HFFc6 (cell line): ENCODE results near the gene CACHD1. TPM values are rescaled to one million over a fixed set of nuclear protein-coding genes. Genes with fewer than 3 reads are reported as not detected.

Experiments used
- DNase-seq: peaks from one replicate; pipeline ENCODE4 v3.0.0-alpha.2; 2018
- H3K27ac Mint-ChIP-seq: 2 replicates; pipeline ENCODE4 v1.8.0; 2020; ENCODE audit warnings: mild to moderate bottlenecking, mixed read lengths
- H3K27me3 Mint-ChIP-seq: 2 replicates; pipeline ENCODE4 v1.8.0; 2021; ENCODE audit warnings: mild to moderate bottlenecking, moderate library complexity, mixed read lengths; ENCODE audit not compliant: insufficient read depth
- H3K36me3 Mint-ChIP-seq: 2 replicates; pipeline ENCODE4 v1.8.0; 2021; ENCODE audit warnings: low read depth, mixed read lengths
- H3K4me1 Mint-ChIP-seq: 2 replicates; pipeline ENCODE4 v1.8.0; 2020; ENCODE audit warnings: low read depth, mixed read lengths
- H3K4me3 Mint-ChIP-seq: 2 replicates; pipeline ENCODE4 v1.8.0; 2020; ENCODE audit warnings: mild to moderate bottlenecking, moderate library complexity, mixed read lengths
- H3K9me3 Mint-ChIP-seq: 2 replicates; pipeline ENCODE4 v1.8.0; 2020; ENCODE audit warnings: mild to moderate bottlenecking, mixed read lengths
- CTCF ChIP-seq: fragments of 200-600 bp; sonication (generic); IDR thresholded peaks from 2 replicates; pipeline ENCODE4 v1.5.0; 2021; ENCODE audit warnings: antibody characterized with exemption, mild to moderate bottlenecking
- total RNA-seq, 6 experiments: library from RNA; stranded (reverse); fragmentation: NEBNext Ultra II Directional; extraction: Animal tissue kit (Norgen Biotek cat#: 25700); gene quantifications; 2 replicates in 1 of 6; 3 replicates in 5 of 6; pipeline ENCODE4 v1.2.3, GENCODE V29; 2021

CACHD1 gene
- total RNA-seq, 6 experiments from 2014 or later: 3.9 to 5.5 (median 5.1) TPM

DNA sequence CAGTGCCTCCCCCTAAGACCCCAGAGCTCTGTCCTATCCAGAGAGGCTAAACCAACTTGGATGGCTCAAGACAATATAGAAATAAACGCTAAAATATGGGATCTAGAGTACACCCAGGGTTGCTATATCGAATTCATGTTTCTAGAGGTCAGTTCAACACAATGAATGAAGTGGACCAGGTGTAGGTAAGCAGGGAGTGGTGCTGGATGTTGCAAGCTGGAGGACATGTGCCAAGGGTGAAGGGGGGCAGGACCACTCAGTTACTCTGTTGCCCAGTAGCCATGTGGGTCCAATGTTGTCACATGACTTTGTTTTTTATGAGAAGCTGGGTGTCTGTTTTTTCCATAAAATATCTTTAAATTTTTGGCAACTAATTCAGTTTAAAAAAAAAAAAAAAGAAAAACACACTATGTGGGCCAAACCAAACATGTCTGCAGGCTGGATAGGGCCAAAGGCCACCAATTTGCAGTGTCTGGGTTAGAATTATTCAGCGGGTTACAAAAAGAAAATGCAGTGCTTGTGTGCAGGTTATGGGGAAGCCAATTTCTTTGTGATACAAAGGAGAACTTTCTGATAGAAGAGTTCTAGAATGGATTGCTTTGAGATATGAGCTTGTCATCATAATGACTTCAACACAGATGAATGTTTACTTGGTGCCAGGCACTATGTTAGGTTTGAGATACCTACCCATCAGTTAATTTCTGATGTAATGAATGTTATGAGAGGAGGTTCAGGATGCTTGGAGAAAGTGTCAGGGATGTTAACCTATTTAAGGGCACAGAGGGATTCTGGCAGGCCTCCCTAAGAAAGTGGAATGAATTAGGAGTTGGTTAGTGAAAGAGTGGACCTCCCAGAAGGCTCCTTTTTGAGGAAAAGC lies 8.9 kb downstream of the CACHD1 start:
- no peak for DNase-seq
- no peaks in the 10 kb centered on the region for H3K9me3 Mint-ChIP-seq
- peaks cover 3% of the 10 kb centered on the region; the same call in 1 of the 2 replicates for H3K27me3 Mint-ChIP-seq
- H3K27ac Mint-ChIP-seq: no peak overlapping the region
- no peak overlapping the region for H3K4me3 Mint-ChIP-seq
- TF ChIP-seq CTCF: no peak
- no peaks in the 10 kb centered on the region for H3K36me3 Mint-ChIP-seq
- H3K4me1 Mint-ChIP-seq: peaks cover 55% of the 10 kb centered on the region

DNA sequence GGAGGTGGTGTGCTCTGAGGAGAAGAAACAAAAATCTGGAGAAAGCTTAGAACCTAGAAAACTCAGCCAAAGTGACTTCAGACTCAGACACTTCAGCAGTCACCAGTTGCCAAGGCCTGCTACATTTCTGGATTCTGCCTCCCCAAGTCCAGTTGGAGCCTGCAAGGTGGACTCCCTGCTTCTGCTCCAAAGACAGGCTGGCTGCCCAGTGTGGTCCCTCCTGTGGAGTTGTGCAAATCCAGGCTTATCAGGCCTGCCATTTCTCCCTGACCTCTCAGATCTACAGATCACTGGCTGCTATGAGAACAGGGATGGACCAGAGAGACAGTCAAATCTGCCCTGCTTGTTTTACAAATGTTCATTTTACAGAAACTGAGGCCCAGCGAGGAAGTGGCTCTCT lies 9.9 kb downstream of the CACHD1 start:
- no peaks in the 10 kb centered on the region for H3K36me3 Mint-ChIP-seq
- TF ChIP-seq CTCF: no peak
- H3K4me3 Mint-ChIP-seq: no peak overlapping the region
- H3K27ac Mint-ChIP-seq: no peak overlapping the region
- peaks cover 46% of the 10 kb centered on the region for H3K4me1 Mint-ChIP-seq
- H3K27me3 Mint-ChIP-seq: peaks cover 3% of the 10 kb centered on the region; the same call in 1 of the 2 replicates
- no peaks in the 10 kb centered on the region for H3K9me3 Mint-ChIP-seq
- DNase-seq: no peak

- Mint-ChIP-seq H3K4me3 (no peak overlapping the region), H3K27ac (no peak overlapping the region), H3K9me3 (no peaks in the 10 kb centered on the region), H3K36me3 (no peaks in the 10 kb centered on the region), H3K4me1 (peaks cover 37% of the 10 kb centered on the region), H3K27me3 (peaks cover 3% of the 10 kb centered on the region; the same call in 1 of the 2 replicates)
- no peak for DNase-seq
- no peak for TF ChIP-seq CTCF
Observed at GRCh38 chr1:64480999-64481772, 11.3 kb downstream of the CACHD1 start.

- DNase-seq: no peak
- Mint-ChIP-seq H3K4me1 (peaks cover 28% of the 10 kb centered on the region), H3K36me3 (no peaks in the 10 kb centered on the region), H3K27me3 (peaks cover 3% of the 10 kb centered on the region; the same call in 1 of the 2 replicates), H3K9me3 (no peaks in the 10 kb centered on the region), H3K27ac (no peak overlapping the region), H3K4me3 (no peak overlapping the region)
- TF ChIP-seq CTCF: no peak
Observed at GRCh38 chr1:64482128-64482527, 12.2 kb downstream of the CACHD1 start.

- DNase-seq: no peak
- H3K9me3 Mint-ChIP-seq: no peaks in the 10 kb centered on the region
- H3K4me3 Mint-ChIP-seq: no peak overlapping the region
- H3K4me1 Mint-ChIP-seq: peaks cover 25% of the 10 kb centered on the region
- no peaks in the 10 kb centered on the region for H3K36me3 Mint-ChIP-seq
- no peak overlapping the region for H3K27ac Mint-ChIP-seq
- TF ChIP-seq CTCF: no peak
- H3K27me3 Mint-ChIP-seq: peaks cover 3% of the 10 kb centered on the region; the same call in 1 of the 2 replicates
Observed at GRCh38 chr1:64482720-64483119, 12.8 kb downstream of the CACHD1 start.
